ENCODE results near the gene SIL1. TPM values are rescaled to one million over a fixed set of nuclear protein-coding genes. Genes with fewer than 3 reads are reported as not detected.

SIL1 gene
- total and polyA plus RNA-seq, 2 donors (not counting 3 experiments of a cell fraction or from before 2014, with no cell fraction given) = 47.6 to 67.2 TPM

DNA sequence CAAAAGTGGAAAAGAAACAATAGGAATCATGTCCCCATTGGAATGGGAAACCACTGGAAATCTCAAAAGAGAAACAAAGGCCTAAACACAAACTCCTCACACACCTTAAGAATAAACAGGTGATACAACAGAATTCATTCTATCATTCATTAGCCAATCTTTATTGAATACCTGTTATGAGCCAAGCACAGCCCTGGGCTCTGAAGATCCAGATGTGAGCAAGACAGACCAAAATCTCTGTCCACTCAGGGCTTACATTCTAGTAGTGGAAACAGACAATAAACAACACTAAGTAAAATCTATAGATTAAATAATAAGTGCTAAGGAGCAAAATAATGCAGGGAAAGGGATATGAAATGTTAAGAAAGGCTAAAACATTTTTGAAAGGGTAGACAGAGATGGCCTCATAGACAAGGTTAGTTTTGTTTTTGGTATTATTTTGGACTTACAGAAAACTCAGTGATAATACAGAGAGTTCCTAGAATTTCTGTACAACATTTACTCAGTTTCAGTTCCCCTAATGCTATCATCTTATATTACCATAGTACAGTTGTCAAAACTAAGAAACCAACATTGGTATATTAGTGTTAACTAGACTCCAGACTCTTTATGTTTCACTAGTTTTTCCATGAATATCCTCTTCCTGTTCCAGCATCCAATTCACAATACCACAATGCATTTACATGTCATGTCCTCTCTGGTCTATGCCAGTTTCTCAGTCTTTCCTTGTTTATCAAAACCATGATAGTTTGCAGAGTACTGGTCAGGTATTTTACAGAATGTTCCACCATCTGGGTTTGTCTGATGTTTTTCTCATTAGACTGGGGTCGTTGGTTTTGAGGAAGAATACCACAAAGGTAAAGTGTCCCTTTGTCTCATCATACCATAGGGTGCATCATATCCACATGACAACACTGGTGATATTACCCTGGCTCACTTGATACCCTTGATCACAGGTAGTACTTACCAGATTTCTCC, 103.7 kb downstream of the SIL1 start:
- no peak for DNase-seq (ENCODE audit: low read depth, low spot score)
- Histone ChIP-seq H4K20me1 (replicated peaks; ENCODE audit: control insufficient read depth, extremely low read depth, insufficient read depth, low read length) (no peaks in the 10 kb centered on the region), H3K4me1 (ENCODE audit: control insufficient read depth, extremely low read depth, insufficient read depth, low read length) (no peaks in the 10 kb centered on the region), H2AFZ (ENCODE audit: low read depth, low read length) (no peak overlapping the region), H3K9me3 (replicated peaks; ENCODE audit: control insufficient read depth, insufficient read depth, low read length) (no peaks in the 10 kb centered on the region), H3K4me2 (ENCODE audit: insufficient read depth, low read length) (no peak overlapping the region), H3K9me1 (replicated peaks; ENCODE audit: control insufficient read depth, extremely low read depth, insufficient read depth, low read length) (no peaks in the 10 kb centered on the region), H3K27me3 (ENCODE audit: control insufficient read depth in 2 of 2, insufficient read depth in 2 of 2, low read length in 2 of 2) (no peaks in the 10 kb centered on the region), H3K79me2 (ENCODE audit: control insufficient read depth, insufficient read depth, low read length) (no peaks in the 10 kb centered on the region), H3K36me3 (ENCODE audit: control insufficient read depth in 2 of 2, extremely low read depth in 1 of 2, insufficient read depth in 2 of 2, low read length in 2 of 2) (no peaks in the 10 kb centered on the region), H3K27ac (ENCODE audit: insufficient read depth, low read depth, low read length) (no peak overlapping the region), H3K9ac (replicated peaks; ENCODE audit: extremely low read depth, insufficient read depth, low read length) (no peak overlapping the region), H3K4me3 (replicated peaks in 1 of 3; ENCODE audit: insufficient read depth in 1 of 3, low read depth in 1 of 3, low read length in 3 of 3) (no peak overlapping the region)
- TF ChIP-seq POLR2A (IDR thresholded peaks at IDR 0.05; ENCODE audit: low read depth, low read length) = no peak
- CTCF ChIA-PET = no interaction called here
- intact Hi-C loops (cut with micrococcal nuclease) (no loop called here), dilution Hi-C loops (cut with MboI; ENCODE audit: extremely low pct_ligation_motif_present, low sequenced_read_pairs) (no loop called here)
- FAIRE-seq = no peak
- POLR2A ChIA-PET = no interaction called here
- no TSS peak for BruUV-seq (replicated peaks)

DNA sequence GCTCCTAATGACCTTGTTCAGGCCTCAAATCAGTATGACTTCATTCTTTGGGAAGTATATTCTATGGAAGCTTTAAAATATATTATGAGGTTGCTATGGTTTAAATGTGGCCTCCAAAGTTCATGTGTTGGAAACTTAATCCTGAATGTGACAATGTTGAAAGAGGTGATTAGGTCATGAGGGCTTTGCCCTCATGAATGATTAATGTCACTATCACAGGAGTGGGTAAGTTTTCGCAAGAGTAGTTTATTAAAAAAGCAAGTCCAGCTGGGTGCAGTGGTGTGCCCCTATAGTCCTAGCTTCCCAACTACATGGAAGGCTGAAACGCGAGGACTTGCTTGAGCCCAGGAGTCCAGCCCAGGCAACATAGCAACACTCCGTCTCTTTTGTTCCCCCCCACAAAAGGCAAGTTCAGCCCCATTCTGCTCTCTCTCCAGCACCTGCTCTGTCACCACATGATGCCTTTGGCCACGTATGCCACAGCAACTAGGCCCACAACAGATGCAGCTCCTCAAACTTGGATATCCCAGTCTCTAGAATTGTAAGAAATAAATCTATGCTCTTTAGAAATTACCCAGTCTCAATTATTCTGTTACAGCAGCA, 105.3 kb downstream of the SIL1 start:
- BruUV-seq (replicated peaks) = no TSS peak
- Histone ChIP-seq H3K36me3 (ENCODE audit: control insufficient read depth in 2 of 2, extremely low read depth in 1 of 2, insufficient read depth in 2 of 2, low read length in 2 of 2) (no peaks in the 10 kb centered on the region), H3K27me3 (ENCODE audit: control insufficient read depth in 2 of 2, insufficient read depth in 2 of 2, low read length in 2 of 2) (no peaks in the 10 kb centered on the region), H3K9ac (replicated peaks; ENCODE audit: extremely low read depth, insufficient read depth, low read length) (no peak overlapping the region), H2AFZ (ENCODE audit: low read depth, low read length) (no peak overlapping the region), H3K27ac (ENCODE audit: insufficient read depth, low read depth, low read length) (no peak overlapping the region), H3K4me3 (replicated peaks in 1 of 3; ENCODE audit: insufficient read depth in 1 of 3, low read depth in 1 of 3, low read length in 3 of 3) (no peak overlapping the region), H3K9me3 (replicated peaks; ENCODE audit: control insufficient read depth, insufficient read depth, low read length) (no peaks in the 10 kb centered on the region), H3K4me1 (ENCODE audit: control insufficient read depth, extremely low read depth, insufficient read depth, low read length) (peaks cover 1% of the 10 kb centered on the region), H3K79me2 (ENCODE audit: control insufficient read depth, insufficient read depth, low read length) (no peaks in the 10 kb centered on the region), H3K9me1 (replicated peaks; ENCODE audit: control insufficient read depth, extremely low read depth, insufficient read depth, low read length) (no peaks in the 10 kb centered on the region), H4K20me1 (replicated peaks; ENCODE audit: control insufficient read depth, extremely low read depth, insufficient read depth, low read length) (no peaks in the 10 kb centered on the region), H3K4me2 (ENCODE audit: insufficient read depth, low read length) (no peak overlapping the region)
- intact Hi-C loops (cut with micrococcal nuclease) (no loop called here), dilution Hi-C loops (cut with MboI; ENCODE audit: extremely low pct_ligation_motif_present, low sequenced_read_pairs) (no loop called here)
- TF ChIP-seq, protein P1, sequence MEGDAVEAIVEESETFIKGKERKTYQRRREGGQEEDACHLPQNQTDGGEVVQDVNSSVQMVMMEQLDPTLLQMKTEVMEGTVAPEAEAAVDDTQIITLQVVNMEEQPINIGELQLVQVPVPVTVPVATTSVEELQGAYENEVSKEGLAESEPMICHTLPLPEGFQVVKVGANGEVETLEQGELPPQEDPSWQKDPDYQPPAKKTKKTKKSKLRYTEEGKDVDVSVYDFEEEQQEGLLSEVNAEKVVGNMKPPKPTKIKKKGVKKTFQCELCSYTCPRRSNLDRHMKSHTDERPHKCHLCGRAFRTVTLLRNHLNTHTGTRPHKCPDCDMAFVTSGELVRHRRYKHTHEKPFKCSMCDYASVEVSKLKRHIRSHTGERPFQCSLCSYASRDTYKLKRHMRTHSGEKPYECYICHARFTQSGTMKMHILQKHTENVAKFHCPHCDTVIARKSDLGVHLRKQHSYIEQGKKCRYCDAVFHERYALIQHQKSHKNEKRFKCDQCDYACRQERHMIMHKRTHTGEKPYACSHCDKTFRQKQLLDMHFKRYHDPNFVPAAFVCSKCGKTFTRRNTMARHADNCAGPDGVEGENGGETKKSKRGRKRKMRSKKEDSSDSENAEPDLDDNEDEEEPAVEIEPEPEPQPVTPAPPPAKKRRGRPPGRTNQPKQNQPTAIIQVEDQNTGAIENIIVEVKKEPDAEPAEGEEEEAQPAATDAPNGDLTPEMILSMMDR (IDR thresholded peaks at IDR 0.05; ENCODE audit: extremely low read depth in 1 of 2, insufficient read depth in 1 of 2, low read depth in 1 of 2, low read length in 2 of 2) = no peak
- TF ChIP-seq POLR2AphosphoS5 (IDR thresholded peaks at IDR 0.05; ENCODE audit: insufficient read depth, low read depth, low read length) (no peak), FOS (IDR thresholded peaks at IDR 0.05; ENCODE audit: borderline replicate concordance, insufficient read depth, low read length) (no peak), JUN (IDR thresholded peaks at IDR 0.05; ENCODE audit: borderline replicate concordance, insufficient read depth, insufficient read length, low read depth) (no peak), EZH2 (IDR thresholded peaks at IDR 0.05; ENCODE audit: borderline replicate concordance, low read depth, low read length, severe bottlenecking) (no peak), GATA2 (IDR thresholded peaks at IDR 0.05; ENCODE audit: insufficient read depth, insufficient read length, low read depth, low read length) (no peak), MYC (IDR thresholded peaks at IDR 0.05; ENCODE audit: low read depth, low read length) (no peak), POLR2A (IDR thresholded peaks at IDR 0.05; ENCODE audit: low read depth, low read length) (no peak)
- TF ChIP-seq, protein P2, sequence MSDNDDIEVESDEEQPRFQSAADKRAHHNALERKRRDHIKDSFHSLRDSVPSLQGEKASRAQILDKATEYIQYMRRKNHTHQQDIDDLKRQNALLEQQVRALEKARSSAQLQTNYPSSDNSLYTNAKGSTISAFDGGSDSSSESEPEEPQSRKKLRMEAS (IDR thresholded peaks at IDR 0.05; ENCODE audit: insufficient read depth, insufficient read length) = no peak
- FAIRE-seq (no peak), DNase-seq (ENCODE audit: low read depth, low spot score) (no peak)
- POLR2A ChIA-PET = no interaction called here
- CTCF ChIA-PET = no interaction called here
